ENCODE measurements around the gene EZH1.

- TF ChIP-seq ZNF565 (CRISPR knock-in tag; conservative IDR thresholded peaks at IDR 0.05; ENCODE audit: low read depth), result no peak
- TF ChIP-seq BACH2 (CRISPR knock-in tag; IDR thresholded peaks at IDR 0.05; ENCODE audit: borderline replicate concordance), result no peak
- no peak for TF ChIP-seq ESRRG (CRISPR knock-in tag; IDR thresholded peaks at IDR 0.05)
- TF ChIP-seq ZC3H10 (CRISPR knock-in tag; IDR thresholded peaks at IDR 0.05), result no peak
Observed at GRCh38 chr17:42750739-42751344, 6.0 kb upstream of the EZH1 start.

Measured in SK-N-SH treated with all-trans-retinoic acid at 6 μM for 48 hours (cell line).